Fibroblast of villous mesenchyme (primary cell): ENCODE measurements around the gene KIF2C. TPM values are rescaled to one million over a fixed set of nuclear protein-coding genes. Genes with fewer than 3 reads are reported as not detected.

Experiments used
- DNase-seq: peaks from one replicate; pipeline ENCODE4 v3.0.0-alpha.2; 2010; ENCODE audit warnings: low read depth
- H3K4me3 ChIP-seq: 2 replicates; pipeline ENCODE4 v1.5.1; 2011; ENCODE audit warnings: low read depth, mild to moderate bottlenecking, low read length
- CTCF ChIP-seq: IDR thresholded peaks from 2 replicates; pipeline ENCODE4 v1.5.1; 2012; ENCODE audit warnings: low read depth, mild to moderate bottlenecking, low read length; ENCODE audit not compliant: insufficient read depth
- total RNA-seq: library from RNA; depleted of rRNA; stranded (reverse); fragments of >200 nt; gene quantifications from 2 replicates; pipeline ENCODE4 v1.2.3, GENCODE V29; 2012

KIF2C gene
- total RNA-seq, 1 donor = 26.8 TPM

- no peak overlapping the region for H3K4me3 ChIP-seq
- DNase-seq = no peak
- peak; percentile 2 for TF ChIP-seq CTCF
These were observed 59.1 kb downstream of the KIF2C start for GRCh38 chr1:44798481-44799365.

DNA sequence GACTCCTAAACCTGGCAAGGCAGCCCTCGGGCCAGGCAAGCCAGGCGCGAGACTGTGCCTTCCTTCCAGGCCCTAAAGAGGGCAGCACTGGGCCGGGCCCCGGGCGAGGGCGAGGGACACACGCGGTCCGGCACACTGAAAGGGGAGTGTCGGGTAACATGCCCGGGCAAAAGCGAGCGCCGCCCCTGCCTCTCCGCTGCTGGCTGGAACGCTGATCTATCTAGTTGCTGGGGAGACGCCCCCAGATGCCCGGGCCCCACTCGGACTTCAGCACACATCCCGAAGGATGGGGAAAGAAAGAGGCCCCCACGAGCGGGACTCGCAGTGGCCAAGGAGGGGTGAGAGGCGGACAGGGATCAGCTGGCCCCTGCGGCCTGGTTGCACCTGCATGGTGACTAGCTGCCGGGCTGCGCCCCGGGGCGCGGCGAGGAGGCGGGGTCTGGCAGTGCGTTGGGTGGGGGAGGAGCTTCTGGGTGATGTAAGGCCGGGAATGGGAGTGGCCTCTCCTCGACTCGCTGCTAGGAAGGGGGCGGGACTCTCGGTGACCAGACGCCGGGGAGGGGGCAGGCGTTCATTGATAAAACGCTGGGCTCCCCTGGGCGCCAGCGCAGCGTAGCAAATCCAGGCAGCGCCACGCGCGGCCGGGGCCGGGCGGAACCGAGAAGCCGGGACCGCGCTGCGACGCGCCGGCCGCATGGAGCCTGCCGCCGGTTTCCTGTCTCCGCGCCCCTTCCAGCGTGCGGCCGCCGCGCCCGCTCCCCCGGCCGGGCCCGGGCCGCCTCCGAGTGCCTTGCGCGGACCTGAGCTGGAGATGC lies 60.3 kb downstream of the KIF2C start, which contains the start of gene PLK3:
Gene PLK3 (plus strand): TSS at position 608 of the 815 bp plus-strand sequence. CDS start 87 bp downstream, at position 695.
- peak within 1 kb of the TSS; percentile 86 for H3K4me3 ChIP-seq
- TF ChIP-seq CTCF = peak; percentile 96
- DNase-seq = peak; percentile 99

- peak overlapping the region; percentile 61 for H3K4me3 ChIP-seq
- no peak for TF ChIP-seq CTCF
- DNase-seq = no peak
These were observed 62.1 kb downstream of the KIF2C start for GRCh38 chr1:44801491-44802305.

- no peak for DNase-seq
- no peak for TF ChIP-seq CTCF
- H3K4me3 ChIP-seq = peak overlapping the region; percentile 61
These were observed 62.8 kb downstream of the KIF2C start for GRCh38 chr1:44802306-44803061.

DNA sequence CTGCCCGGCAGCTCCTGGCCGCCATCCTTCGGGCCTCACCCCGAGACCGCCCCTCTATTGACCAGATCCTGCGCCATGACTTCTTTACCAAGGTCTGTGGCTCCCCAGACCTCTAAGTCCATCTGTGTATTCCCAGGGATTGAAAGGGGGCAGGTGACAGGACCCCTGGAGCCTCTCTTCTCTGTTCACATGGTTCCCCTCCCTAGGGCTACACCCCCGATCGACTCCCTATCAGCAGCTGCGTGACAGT lies 63.4 kb downstream of the KIF2C start:
- no peak for TF ChIP-seq CTCF
- DNase-seq = no peak
- no peak overlapping the region for H3K4me3 ChIP-seq
